ENCODE results near the gene NEDD8.

GRCh38 chr14:24189059-24189375 is 43.1 kb downstream of the NEDD8 start:
- no peak for TF ChIP-seq ZBTB7A (IDR thresholded peaks at IDR 0.05; ENCODE audit: low read depth)
- TF ChIP-seq YY1 (IDR thresholded peaks at IDR 0.05; ENCODE audit: low read depth) = no peak
- no peak for TF ChIP-seq EP300 (IDR thresholded peaks at IDR 0.05; ENCODE audit: borderline replicate concordance)
- TF ChIP-seq, protein P1, sequence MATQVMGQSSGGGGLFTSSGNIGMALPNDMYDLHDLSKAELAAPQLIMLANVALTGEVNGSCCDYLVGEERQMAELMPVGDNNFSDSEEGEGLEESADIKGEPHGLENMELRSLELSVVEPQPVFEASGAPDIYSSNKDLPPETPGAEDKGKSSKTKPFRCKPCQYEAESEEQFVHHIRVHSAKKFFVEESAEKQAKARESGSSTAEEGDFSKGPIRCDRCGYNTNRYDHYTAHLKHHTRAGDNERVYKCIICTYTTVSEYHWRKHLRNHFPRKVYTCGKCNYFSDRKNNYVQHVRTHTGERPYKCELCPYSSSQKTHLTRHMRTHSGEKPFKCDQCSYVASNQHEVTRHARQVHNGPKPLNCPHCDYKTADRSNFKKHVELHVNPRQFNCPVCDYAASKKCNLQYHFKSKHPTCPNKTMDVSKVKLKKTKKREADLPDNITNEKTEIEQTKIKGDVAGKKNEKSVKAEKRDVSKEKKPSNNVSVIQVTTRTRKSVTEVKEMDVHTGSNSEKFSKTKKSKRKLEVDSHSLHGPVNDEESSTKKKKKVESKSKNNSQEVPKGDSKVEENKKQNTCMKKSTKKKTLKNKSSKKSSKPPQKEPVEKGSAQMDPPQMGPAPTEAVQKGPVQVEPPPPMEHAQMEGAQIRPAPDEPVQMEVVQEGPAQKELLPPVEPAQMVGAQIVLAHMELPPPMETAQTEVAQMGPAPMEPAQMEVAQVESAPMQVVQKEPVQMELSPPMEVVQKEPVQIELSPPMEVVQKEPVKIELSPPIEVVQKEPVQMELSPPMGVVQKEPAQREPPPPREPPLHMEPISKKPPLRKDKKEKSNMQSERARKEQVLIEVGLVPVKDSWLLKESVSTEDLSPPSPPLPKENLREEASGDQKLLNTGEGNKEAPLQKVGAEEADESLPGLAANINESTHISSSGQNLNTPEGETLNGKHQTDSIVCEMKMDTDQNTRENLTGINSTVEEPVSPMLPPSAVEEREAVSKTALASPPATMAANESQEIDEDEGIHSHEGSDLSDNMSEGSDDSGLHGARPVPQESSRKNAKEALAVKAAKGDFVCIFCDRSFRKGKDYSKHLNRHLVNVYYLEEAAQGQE (IDR thresholded peaks at IDR 0.05; ENCODE audit: low read depth) = no peak
- TF ChIP-seq RAD21 (IDR thresholded peaks at IDR 0.05; ENCODE audit: low read depth) = no peak
- no peak for TF ChIP-seq USF1 (IDR thresholded peaks at IDR 0.05)

Measured in Ishikawa (cell line).